GM18861 (cell line): ENCODE data around the gene PLA2G4C.

Source experiments
- ATAC-seq: cut with Tn5 transposase; IDR thresholded peaks from one replicate; pipeline ENCODE4 v1.9.1; 2021; ENCODE audit not compliant: unreplicated experiment

Gene PLA2G4C, protein sequence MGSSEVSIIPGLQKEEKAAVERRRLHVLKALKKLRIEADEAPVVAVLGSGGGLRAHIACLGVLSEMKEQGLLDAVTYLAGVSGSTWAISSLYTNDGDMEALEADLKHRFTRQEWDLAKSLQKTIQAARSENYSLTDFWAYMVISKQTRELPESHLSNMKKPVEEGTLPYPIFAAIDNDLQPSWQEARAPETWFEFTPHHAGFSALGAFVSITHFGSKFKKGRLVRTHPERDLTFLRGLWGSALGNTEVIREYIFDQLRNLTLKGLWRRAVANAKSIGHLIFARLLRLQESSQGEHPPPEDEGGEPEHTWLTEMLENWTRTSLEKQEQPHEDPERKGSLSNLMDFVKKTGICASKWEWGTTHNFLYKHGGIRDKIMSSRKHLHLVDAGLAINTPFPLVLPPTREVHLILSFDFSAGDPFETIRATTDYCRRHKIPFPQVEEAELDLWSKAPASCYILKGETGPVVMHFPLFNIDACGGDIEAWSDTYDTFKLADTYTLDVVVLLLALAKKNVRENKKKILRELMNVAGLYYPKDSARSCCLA

DNA sequence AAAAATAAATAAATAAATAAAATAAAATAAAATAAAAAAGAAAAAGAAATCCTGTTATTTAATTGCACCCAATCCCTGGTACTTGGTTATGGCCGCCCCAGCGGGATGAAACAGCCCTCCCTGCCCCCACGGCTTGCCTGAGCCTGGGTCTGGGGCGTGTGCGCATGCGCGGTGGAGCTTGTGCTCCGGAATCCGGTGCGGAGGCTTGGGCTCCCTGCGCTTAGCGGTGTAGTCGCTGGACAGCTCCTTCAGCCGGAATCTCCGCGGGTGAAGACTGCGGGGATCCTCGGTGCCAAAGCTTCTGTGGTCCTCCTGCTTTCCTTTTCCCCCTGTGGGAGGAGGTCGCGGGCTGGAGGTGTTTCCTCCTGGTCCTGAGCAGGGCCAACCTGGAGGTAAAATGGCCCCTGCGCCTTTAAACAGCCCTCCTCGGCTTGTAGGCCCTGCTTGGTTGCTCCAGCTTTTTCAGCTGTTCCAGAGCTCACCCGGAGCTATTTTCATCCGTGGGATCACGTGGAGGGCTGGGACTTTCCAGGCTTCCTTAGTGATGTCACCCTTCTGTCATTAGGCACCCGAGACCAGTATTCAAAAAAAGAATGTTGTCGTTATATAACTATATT is at the start of gene PLA2G4C:
PLA2G4C (minus strand) TSS at position 468 of the 617 bp plus-strand sequence. CDS start 4,288 bp downstream, outside the sequence.
- ATAC-seq = no peak

DNA sequence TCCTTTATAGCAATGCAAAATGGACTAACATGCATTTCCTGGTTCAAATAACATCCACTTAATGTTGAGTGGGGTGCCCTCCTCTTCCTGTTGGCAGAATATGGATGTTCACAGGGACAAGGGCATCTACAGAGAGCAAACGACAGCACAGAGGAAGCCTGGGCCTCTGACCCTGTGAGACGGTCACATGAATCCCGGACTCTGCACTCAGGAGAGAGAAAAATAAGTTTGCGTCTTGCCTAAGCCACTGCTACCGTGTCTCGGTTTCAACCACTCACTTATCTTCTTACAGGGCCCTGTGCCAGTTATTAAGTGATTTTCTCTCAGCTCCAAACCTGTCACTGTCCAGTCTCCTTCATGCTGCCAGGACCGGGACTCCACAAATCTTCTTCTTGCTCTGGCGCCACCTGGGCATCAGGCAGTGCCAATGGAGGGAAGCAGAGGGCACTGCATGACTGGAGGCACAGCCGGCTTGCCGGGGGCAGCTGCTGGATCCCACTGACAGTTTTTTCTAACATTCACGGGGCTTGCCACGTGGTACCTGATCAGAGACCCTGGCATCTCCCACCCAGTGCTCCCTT is 47.7 kb upstream of the PLA2G4C start:
- ATAC-seq = no peak

DNA sequence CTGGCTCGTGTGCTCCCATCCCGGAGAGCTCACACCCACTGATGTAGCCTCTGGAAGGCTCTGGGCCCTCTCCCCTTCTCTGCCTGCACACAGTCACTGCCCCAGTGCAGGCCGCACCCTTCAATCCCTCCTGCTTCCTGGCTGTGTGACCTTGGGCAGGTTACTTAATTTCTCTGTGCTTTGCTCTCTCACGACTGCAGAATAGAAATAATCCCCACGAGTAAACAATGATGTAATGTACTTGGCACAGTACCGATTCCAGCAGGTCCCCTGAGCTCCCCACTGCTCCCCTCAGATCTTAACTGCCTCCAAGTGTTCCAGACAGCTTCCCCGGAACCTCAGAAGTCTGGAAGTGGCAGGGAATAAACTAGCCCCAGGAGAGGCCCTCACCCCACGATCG is 43.4 kb upstream of the PLA2G4C start:
- no peak for ATAC-seq

DNA sequence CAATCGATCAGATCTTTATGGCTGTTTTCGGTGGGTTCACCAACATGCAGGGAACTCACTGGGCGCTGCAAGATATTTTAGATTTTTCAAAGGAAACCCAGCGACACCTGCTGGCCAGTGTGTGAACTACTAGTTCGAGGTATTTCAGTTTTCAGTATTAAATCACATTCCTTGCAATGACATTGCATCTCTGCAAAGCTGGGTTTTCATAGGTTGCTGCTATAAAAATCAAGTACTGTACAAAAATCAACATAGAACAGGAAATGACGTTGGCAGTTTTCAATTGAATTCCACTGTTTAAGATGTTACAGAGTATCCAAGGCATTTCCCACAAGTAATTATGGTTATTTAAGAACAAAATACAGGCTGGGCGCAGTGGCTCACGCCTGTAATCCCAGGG is 41.9 kb upstream of the PLA2G4C start:
- ATAC-seq = no peak

DNA sequence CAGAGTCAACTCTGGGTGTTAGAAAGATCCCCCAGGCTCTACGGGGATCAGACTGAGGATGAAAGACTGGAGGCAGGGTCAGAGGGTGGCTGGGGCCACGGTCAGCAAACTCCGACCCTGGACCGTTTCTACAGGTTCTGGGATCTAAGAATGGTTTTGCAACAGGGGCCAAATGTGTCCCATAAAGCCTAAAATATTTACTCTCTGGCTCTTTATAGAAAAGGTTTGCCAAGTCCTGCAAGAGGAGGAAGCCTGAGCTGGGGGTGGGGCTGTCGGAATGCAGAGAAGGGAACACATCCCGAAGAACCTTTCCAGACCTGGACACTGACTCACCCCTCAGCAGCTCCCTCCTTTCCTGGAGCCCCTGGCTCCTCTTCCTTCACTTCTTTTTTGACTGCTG is 38.8 kb upstream of the PLA2G4C start:
- ATAC-seq = no peak

DNA sequence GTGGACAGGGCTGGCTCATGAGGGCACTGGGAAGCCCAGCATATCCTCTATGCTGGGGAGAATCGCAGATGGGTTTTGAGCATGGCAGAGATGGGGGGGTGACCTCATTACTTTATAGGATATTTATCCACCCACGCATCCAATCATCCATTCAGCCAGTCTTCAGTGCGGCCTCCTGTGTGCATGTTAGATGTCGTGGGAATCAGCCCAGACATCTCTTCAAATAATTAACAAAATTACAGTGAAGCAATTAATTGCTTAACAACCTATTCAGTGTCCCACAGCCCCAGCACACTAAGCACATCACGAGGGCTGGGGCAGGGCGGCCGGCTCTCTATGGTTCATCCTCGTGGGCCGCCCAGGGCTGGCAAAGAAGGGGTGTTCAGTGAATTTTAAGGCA is 38.0 kb upstream of the PLA2G4C start:
- no peak for ATAC-seq

DNA sequence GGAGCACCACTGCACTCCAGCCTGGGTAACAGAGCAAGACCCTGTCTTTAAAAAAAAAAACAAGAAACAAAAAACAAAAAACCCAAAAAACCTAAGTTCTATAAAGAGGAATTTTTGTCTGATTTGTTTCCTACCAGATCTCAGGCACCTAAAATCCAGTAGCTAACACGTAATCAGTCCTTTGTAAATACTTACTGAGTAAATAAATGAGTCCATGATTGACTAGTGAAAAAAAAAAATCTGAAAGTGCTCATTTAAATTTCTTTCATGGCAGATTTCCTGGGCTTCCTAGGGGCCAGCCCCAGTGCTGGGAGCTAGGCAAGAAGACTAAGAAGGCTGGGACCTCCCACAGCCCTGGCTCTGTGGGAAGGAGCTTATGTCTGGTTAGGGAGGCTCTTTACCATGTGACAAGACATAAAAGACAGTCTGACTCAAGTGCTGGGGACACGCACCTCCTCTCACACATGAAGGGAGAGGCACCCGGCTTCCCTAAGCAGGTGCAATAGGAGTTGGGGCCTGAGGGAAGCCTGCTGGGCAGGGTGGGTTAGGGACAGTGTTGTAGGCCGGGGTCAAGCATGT is 37.1 kb upstream of the PLA2G4C start:
- ATAC-seq = no peak

DNA sequence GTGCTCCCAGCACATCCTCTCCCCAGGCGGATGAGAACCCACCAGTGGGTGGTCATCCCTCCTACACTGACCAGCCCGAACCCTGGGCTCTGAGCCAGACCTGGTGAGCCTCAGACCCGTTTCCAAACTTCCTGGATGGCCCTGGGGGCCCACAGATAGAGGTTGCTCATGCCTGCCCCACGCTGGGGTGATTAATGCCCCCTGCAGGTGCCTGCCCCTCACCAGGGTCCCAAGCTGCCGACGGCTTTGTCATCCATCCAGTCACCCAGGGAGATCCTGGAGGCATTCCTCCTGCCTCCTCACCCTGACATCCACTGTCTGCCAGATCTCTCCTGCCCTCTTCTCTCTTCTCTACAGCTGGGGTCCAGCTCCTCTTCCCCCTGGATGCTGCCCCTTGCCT is 28.4 kb upstream of the PLA2G4C start:
- no peak for ATAC-seq

DNA sequence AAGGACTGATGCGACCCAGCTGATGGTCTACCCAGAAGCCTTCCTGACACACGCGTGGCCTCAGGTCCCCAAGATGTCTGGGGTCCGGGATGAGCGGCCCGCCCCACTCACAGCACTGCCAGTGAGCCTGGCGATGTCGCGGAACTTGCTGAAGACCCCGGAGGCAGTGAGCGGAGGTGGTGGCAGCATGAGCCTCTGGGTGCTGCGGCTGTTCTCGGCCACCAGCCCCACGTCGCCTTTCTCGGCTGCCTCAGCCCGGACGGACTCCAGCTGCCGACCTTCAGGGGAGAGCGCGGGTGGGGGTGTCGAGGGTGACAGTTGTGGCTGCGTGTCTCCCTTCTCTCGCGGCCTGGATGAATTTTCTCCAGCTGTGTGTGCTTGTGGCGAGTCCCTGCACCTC is 26.8 kb upstream of the PLA2G4C start:
- no peak for ATAC-seq

DNA sequence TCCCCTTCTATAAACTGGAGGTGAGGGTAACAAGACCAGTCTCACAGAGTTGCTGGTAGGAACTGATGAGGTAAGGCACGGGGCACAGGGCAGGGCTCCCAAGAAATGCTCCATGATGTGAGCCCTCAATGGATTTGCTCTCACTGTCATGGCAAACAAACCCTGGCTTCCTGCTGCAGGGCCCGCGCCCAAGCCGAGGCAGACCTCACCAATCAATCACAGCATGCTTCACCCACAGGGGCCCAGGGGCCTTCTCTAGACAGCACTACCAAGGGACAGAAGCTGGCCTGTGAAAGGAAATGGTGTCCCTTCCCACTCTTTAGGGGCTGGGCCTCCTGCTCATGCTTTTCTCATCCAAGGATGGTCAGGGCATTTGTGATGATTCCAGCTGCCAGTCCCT is 25.9 kb upstream of the PLA2G4C start:
- ATAC-seq = no peak

DNA sequence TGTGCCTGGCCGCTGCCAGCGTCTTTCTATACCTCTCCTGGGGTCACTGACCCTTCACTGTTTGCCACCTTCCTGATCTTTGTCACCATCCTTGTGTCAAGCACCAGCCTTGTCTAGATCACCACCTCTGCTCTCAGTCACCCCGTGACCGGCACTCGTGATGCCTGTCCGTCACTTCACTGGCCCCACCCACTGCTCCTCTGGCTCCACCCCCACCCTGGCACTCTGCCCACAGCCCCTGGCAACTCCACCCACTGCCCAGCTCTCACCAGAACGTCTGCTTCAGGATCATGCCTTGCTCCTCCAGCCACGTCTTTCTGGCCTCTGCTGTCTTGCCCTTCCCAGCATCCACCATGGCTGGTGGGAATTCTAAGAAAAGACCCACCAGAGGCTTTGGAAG is 24.8 kb upstream of the PLA2G4C start:
- ATAC-seq = no peak

DNA sequence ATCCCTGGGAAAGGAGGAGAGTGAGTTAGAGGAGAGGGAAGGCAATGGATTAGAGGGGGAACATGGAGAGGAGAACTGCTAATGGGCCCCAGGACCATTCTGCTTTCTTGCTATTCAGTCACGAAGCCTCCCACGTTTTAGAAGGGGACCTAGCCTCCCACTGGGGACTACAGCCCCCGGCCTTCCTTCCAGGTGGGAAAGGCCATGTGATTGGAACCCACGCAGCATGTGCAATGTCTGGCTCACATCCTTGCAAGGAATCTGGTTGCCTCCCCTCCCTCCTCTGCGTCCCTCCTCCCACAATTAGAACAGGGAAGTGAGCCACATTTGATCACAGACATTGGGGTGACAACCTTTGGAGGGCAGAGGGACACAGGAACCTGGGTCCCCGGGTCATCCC is 22.5 kb upstream of the PLA2G4C start:
- no peak for ATAC-seq

DNA sequence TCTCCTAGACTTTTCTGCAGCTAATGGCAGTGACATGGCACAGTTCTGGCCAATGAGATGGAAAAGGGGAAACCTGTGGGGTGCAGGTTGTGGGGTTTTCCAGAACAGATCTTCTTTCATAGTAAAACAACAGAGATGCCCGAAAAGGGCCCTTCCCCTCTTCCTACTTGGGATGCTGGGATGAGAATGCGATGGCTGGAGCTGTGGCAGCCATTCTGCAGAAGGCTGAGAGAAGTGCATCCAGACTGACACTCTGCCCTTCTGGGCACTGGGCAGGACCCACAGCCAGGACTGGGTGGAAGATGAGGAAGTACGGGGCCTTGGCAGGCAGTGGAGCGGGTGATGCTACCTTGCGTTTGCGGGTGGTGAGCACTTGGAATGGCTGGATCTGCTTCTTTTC is 16.9 kb upstream of the PLA2G4C start:
- ATAC-seq = no peak

DNA sequence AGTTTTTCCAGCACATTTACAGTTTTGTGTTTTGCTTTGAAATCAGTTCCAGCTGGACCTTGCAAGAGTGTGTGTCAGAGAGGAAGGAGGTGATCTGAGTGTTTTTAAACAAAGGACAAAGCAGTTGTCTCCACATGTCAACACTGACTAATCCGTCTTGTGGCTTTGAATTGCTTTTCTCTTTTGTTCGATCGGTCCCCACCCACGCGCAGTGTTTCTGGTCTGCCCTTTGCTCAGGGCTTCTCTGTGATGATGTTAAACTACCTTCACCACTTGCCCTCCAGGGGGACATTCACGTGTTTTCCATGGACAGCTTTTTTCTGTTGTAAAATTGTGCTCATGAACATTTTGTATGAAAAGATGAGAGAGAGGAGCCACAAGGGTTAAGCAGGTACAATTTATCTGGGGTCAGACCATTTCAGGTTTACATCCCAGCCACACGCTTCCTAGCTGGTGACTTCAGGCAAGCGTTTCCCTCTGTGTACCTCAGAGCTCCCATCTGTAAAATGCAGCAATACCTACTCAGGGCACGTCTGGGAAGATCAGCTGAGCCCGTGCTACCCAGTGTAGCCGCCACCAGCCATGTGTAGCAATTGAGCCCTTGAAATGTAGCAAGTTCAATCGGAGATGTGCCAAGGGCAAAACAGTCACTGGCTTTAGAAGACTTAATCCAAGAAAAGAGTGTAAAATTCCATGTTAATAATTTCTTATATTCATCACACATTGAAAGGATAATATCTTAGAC is 13.5 kb upstream of the PLA2G4C start:
- no peak for ATAC-seq

DNA sequence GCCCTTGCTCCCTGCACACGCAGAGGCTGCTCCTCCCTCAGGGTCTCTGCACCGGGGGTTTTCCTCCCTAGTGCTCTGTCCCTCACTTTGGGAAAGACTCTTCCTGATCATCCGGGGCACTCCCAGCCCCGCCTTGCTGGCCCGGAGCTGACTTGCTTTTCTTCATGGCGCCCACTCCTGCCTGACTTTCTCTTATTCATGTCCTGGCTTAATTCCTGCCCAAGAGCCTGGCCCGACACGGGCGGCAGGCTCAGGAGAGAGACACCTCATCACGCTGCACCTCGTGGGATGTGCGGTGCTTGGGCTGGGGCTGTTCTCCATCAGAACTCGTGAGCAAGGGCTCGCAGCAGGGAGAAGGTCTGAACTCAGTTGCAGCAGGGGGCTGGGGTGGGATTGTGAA is 11.8 kb upstream of the PLA2G4C start:
- no peak for ATAC-seq

DNA sequence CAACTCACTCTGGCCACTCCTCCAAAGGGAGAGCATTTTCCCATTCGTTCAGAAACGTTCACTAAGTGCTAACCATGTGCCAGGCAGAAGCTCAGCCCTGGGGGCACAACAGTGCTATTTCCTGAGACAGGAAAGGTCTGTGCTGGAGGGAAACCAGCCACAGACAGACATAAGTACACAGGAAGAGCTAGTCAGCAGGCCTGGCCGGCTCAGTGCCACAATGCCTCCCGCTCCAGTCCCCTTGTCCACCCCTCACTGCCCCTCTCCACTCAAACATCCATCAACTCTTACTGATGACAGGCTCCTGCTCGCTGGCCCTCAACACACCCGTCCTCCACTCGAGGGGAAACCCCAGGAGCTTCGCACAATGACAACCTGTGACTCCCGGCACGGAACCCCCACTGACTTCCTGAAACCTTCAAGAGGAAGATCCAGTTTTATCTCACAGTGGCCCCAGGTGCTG is 11.3 kb upstream of the PLA2G4C start:
- no peak for ATAC-seq

DNA sequence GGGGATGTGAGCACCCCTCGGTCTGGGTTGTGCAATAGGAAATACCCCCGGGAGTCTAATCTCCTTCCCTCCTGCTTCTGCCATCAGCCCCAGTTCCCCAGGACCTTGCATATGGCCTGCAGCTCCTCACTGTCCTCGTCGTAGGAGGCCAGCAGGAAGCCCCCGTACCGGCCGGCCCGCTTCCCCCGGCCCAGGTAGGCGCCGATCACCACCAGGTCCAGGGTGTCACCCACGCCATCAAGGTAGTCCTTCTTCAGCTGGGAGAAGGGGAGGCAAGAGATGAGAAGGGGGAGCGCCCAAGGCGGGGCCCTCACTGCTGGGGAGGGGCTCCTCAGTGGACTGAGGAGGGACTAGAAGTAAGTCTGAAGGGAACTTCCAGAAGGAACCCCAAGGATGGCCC is 10.4 kb upstream of the PLA2G4C start:
- ATAC-seq = no peak

DNA sequence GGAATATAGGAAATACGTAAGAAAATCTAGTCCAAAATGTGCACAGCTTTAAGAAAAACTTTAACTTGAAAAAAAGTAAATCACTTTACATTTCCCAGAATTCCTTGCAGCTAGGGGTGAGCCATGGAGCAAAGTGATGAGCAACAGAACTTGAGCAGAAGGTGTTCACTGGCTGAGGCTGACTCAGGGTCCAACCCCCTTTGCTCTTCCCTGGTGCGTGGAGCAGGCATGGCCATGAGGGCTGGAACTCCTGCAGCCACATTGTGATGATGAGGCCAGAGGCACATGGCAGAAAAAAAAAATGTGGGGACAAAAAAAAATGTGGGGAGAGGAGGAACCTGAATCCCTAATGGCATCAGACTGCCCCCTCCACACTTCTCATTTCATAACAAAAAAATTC is 9.9 kb upstream of the PLA2G4C start:
- ATAC-seq = no peak

DNA sequence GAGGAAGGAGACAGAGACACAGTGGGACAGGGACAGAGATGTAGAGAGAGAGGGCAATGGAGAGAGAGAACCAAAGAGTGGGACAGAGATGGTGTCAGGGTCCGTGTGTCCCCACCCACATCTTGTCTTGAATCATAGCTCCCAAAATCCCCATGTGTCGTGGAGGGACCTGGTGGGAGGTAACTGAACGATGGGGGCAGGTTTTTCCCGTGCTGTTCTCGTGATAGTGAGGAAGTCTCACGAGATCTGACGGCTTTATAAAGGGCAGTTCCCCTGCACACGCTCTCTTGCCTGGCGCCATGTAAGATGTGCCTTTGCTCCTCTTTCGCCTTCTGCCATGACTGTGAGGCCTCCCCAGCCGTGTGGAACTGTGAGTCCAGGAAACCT is 7.5 kb upstream of the PLA2G4C start:
- ATAC-seq = no peak

DNA sequence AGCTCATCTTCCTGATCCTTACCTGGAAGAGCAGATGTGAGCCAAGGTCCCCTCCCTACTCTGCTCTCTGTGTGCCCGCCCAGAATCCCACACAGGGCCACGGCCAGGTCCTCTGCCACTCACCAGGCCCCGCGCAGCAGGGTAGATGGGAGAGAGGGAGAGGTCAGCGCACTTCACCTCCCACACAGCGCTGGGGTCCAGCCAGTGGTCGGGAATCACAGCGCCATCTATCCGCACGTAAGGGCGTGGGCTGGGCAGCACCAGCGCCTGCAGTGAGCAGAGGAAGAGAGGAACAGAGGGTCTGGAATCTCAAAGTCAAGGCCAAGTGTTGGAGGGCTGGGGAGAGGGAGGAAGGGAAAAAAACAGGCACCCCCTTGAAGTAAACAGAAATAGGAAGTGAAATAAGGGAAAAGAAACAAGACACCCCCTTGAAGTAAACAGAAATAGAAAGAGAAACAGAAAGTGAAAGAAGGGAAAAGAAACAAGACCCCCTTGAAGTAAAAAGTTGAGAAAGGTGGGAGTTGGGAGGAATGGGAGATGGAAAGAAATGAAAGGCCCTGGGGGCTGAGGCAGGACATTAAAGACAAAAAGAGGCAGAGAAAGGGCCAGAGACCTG is 7.0 kb upstream of the PLA2G4C start:
- ATAC-seq = no peak
